Fibroblast of lung (primary cell): ENCODE data around the gene NEDD4L. TPM values are rescaled to one million over a fixed set of nuclear protein-coding genes. Genes with fewer than 3 reads are reported as not detected.

Source experiments
- DNase-seq, 2 donors: peaks; one replicate each; pipeline versions ENCODE4 v3.0.0 to v3.0.0-alpha.2; 2010; ENCODE audit warnings: low read depth in 2 of 2
- H2AFZ ChIP-seq: 2 replicates; pipeline ENCODE4 v1.5.1; 2012; ENCODE audit warnings: low read length, control low read depth, inconsistent platforms
- H3K27ac ChIP-seq: 2 replicates; pipeline ENCODE4 v1.5.1; 2011; ENCODE audit warnings: low read length, control low read depth; ENCODE audit not compliant: insufficient read depth
- H3K27me3 ChIP-seq: 2 replicates; pipeline ENCODE4 v1.5.1; 2011; ENCODE audit warnings: mild to moderate bottlenecking, low read length; ENCODE audit not compliant: control insufficient read depth, insufficient read depth
- H3K36me3 ChIP-seq: 2 replicates; pipeline ENCODE4 v1.5.1; 2011; ENCODE audit warnings: low read length; ENCODE audit not compliant: control insufficient read depth, insufficient read depth
- H3K4me1 ChIP-seq: 2 replicates; pipeline ENCODE4 v1.5.1; 2011; ENCODE audit warnings: low read length; ENCODE audit not compliant: control insufficient read depth, insufficient read depth; ENCODE audit errors: extremely low read depth
- H3K4me2 ChIP-seq: 2 replicates; pipeline ENCODE4 v1.5.1; 2011; ENCODE audit warnings: low read length, control low read depth; ENCODE audit not compliant: insufficient read depth; ENCODE audit errors: extremely low read depth
- H3K4me3 ChIP-seq, 4 experiments: fragments of 200-600 bp in 1 of 4; sonication (generic) in 1 of 4; replicated peaks in 1 of 4; 2 replicates each; pipeline ENCODE4 v1.5.1; 2011 to 2016; ENCODE audit warnings: low read length in 4 of 4, low read depth in 3 of 4, mild to moderate bottlenecking in 3 of 4, control low read depth in 2 of 4, inconsistent platforms in 1 of 4, mixed read lengths in 1 of 4; ENCODE audit not compliant: insufficient read depth in 1 of 4; ENCODE audit errors: control extremely low read depth in 1 of 4
- H3K79me2 ChIP-seq: 2 replicates; pipeline ENCODE4 v1.5.1; 2012; ENCODE audit warnings: mild to moderate bottlenecking, low read length, inconsistent platforms; ENCODE audit not compliant: control insufficient read depth, insufficient read depth
- H3K9ac ChIP-seq: 2 replicates; pipeline ENCODE4 v1.5.1; 2011; ENCODE audit warnings: mild to moderate bottlenecking, low read length, control low read depth; ENCODE audit not compliant: insufficient read depth
- H3K9me3 ChIP-seq: 2 replicates; pipeline ENCODE4 v1.5.1; 2012; ENCODE audit warnings: low read depth, low read length; ENCODE audit not compliant: control insufficient read depth, insufficient read depth
- H4K20me1 ChIP-seq: 2 replicates; pipeline ENCODE4 v1.5.1; 2011; ENCODE audit warnings: low read length; ENCODE audit not compliant: control insufficient read depth, insufficient read depth; ENCODE audit errors: extremely low read depth
- EZH2 ChIP-seq: IDR thresholded peaks from 2 replicates; pipeline ENCODE4 v1.5.1; 2012; ENCODE audit warnings: low read length, control low read depth, mild to moderate bottlenecking; ENCODE audit errors: missing control alignments
- polyA plus RNA-seq, 2 donors: library from polyadenylated mRNA; depleted of rRNA in 1 of 2; stranded (reverse) in 1 of 2; unstranded in 1 of 2; fragments of >200 nt; gene quantifications; 2 replicates each; pipeline ENCODE4 v1.2.1, GENCODE V29; 2011 to 2012; ENCODE audit warnings: missing spikeins in 1 of 2
- total RNA-seq: library from RNA; depleted of rRNA; stranded (reverse); fragments of >200 nt; gene quantifications from 2 replicates; pipeline ENCODE4 v1.2.1, GENCODE V29; 2014
- TF ChIP-seq, protein P1 (sequence below), 2 donors: IDR thresholded peaks in 1 of 2; conservative IDR thresholded peaks in 1 of 2; 1 replicate in 1 of 2; 2 replicates in 1 of 2; pipeline ENCODE4 v1.5.1; 2011 to 2012; ENCODE audit warnings: low read length in 2 of 2, control low read depth in 1 of 2, inconsistent platforms in 1 of 2, low read depth in 1 of 2, mild to moderate bottlenecking in 1 of 2

The NEDD4L gene
- total and polyA plus RNA-seq, 2 donors (not counting 1 experiment from before 2014, with no cell fraction given): 5.5 to 18.7 TPM

DNA sequence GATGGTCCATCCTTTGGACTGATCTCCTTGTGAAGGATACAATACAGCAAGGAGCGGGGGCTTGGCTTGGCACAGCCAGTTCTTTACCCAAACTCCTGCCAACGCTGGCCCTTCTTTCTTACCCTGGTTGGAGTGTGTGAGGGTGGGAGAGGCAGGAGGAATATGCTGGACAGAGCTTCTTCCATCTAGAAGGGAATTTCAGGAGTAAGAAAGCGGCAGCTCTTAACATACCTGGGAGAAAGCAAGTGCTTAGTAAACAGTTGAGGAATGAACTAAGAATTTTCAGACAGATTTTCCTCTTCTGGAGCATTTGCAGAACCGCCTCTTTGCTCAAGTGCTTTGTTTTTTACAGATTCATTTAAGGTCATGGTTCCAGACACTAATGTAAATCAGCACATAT lies 72.8 kb downstream of the NEDD4L start:
- H3K79me2 ChIP-seq: no peaks in the 10 kb centered on the region
- no peak for DNase-seq
- no peak overlapping the region for H3K4me3 ChIP-seq
- no peaks in the 10 kb centered on the region for H3K36me3 ChIP-seq
- no peak overlapping the region for H3K27ac ChIP-seq
- H3K4me2 ChIP-seq: no peak overlapping the region
- no peak for TF ChIP-seq EZH2
- TF ChIP-seq, protein P1, sequence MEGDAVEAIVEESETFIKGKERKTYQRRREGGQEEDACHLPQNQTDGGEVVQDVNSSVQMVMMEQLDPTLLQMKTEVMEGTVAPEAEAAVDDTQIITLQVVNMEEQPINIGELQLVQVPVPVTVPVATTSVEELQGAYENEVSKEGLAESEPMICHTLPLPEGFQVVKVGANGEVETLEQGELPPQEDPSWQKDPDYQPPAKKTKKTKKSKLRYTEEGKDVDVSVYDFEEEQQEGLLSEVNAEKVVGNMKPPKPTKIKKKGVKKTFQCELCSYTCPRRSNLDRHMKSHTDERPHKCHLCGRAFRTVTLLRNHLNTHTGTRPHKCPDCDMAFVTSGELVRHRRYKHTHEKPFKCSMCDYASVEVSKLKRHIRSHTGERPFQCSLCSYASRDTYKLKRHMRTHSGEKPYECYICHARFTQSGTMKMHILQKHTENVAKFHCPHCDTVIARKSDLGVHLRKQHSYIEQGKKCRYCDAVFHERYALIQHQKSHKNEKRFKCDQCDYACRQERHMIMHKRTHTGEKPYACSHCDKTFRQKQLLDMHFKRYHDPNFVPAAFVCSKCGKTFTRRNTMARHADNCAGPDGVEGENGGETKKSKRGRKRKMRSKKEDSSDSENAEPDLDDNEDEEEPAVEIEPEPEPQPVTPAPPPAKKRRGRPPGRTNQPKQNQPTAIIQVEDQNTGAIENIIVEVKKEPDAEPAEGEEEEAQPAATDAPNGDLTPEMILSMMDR (conservative IDR thresholded peaks at IDR 0.05 in 1 of 2, IDR thresholded peaks at IDR 0.05 in 1 of 2; ENCODE audit: low read depth in 1 of 2, low read length in 2 of 2): no peak
- H3K27me3 ChIP-seq: no peaks in the 10 kb centered on the region
- H4K20me1 ChIP-seq: no peaks in the 10 kb centered on the region
- H3K9me3 ChIP-seq: no peaks in the 10 kb centered on the region
- H2AFZ ChIP-seq: no peak overlapping the region
- peaks cover 2% of the 10 kb centered on the region for H3K4me1 ChIP-seq
- no peak overlapping the region for H3K9ac ChIP-seq

DNA sequence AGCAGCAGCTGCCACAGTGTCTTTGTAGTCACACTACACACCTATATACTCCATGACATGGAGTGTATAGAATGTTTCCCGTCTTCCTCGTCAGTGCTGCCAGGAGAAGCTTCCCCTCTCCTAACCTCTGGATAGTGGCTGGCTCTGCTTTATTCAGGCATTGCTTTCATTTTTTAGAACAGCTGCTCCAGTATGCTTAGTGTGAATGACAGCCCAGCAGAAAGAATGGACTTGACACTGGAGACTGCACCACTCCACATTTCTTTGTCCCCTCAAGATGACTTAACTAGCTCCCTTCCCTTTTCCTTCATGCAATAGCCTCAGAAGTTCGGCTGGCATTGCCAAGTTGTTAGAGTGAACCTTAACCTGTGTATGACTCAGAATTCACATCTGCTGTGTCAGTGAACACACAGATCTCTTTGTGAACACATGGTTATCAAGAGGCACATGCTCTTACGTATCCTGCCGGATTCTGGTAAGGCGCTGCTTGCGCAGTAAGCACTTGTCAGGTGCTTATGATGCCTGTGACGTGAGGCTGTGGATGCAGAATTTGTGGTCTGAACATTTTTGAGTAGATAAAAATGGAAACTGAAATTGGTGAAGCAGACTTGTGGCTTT lies 73.9 kb downstream of the NEDD4L start:
- Histone ChIP-seq H4K20me1 (no peaks in the 10 kb centered on the region), H3K27ac (no peak overlapping the region)

DNA sequence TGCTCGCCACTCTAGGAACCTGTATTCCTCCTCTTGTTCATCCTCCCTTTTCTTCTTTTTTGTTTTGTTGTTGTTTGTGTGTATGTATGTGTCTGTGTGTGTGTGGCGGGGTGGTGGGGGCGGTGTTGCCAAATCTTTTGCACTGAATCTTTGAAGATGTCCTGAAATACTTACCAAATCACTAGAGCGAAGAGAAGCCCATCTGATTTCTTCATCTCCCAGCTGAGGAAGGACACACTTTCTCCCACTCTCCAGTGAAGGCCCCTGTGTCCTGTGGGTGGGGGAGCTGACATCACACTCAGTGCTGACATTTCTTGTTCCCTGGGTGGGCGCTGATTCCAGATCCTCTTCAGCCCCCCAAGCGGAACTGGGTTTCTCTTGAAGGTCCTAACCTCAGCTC lies 74.5 kb downstream of the NEDD4L start:
- Histone ChIP-seq H3K9ac (no peak overlapping the region), H3K79me2 (no peaks in the 10 kb centered on the region), H3K4me2 (no peak overlapping the region), H4K20me1 (no peaks in the 10 kb centered on the region), H3K4me1 (peaks cover 2% of the 10 kb centered on the region), H3K27ac (no peak overlapping the region), H3K27me3 (no peaks in the 10 kb centered on the region), H3K36me3 (no peaks in the 10 kb centered on the region), H2AFZ (no peak overlapping the region), H3K9me3 (no peaks in the 10 kb centered on the region), H3K4me3 (no peak overlapping the region)
- TF ChIP-seq, protein P1 (conservative IDR thresholded peaks at IDR 0.05 in 1 of 2, IDR thresholded peaks at IDR 0.05 in 1 of 2; ENCODE audit: low read depth in 1 of 2, low read length in 2 of 2): no peak
- TF ChIP-seq EZH2: no peak
- no peak for DNase-seq

More for the DNA sequence above, 73.9 kb downstream of the NEDD4L start:
- Histone ChIP-seq H3K79me2 (no peaks in the 10 kb centered on the region), H3K27me3 (no peaks in the 10 kb centered on the region), H3K36me3 (no peaks in the 10 kb centered on the region), H2AFZ (no peak overlapping the region), H3K4me2 (peak overlapping the region; percentile 7), H3K4me3 (no peak overlapping the region), H3K4me1 (peaks cover 2% of the 10 kb centered on the region), H3K9me3 (no peaks in the 10 kb centered on the region), H3K9ac (no peak overlapping the region)
- DNase-seq: peak; percentile 97 to 99
- no peak for TF ChIP-seq EZH2
- TF ChIP-seq, protein P1 (conservative IDR thresholded peaks at IDR 0.05 in 1 of 2, IDR thresholded peaks at IDR 0.05 in 1 of 2; ENCODE audit: low read depth in 1 of 2, low read length in 2 of 2): no peak
